Vagina (tissue), 2 donors: ENCODE results near the gene MRPS34.

ENCODE experiments used
- POLR2A ChIP-seq, 2 donors: fragments of 450-650 bp; IDR thresholded peaks; one replicate each; pipeline ENCODE4 v1.6.1; 2017; ENCODE audit warnings: antibody characterized with exemption in 2 of 2, mild to moderate bottlenecking in 2 of 2, moderate library complexity in 2 of 2
- POLR2AphosphoS5 ChIP-seq, 2 donors: sonication (generic); formaldehyde crosslinking; IDR thresholded peaks; one replicate each; pipeline ENCODE4 v1.9.0; 2017; ENCODE audit warnings: antibody characterized with exemption in 2 of 2, mild to moderate bottlenecking in 2 of 2, low read depth in 1 of 2; ENCODE audit not compliant: insufficient read depth in 1 of 2
- TF ChIP-seq, protein P1 (sequence below), 3 experiments: fragments of 450-650 bp in 2 of 3; fragments of 200-600 bp in 1 of 3; sonication (generic) in 1 of 3; IDR thresholded peaks; one replicate each; pipeline ENCODE4 v1.5.1; 2017 to 2019; ENCODE audit warnings: antibody characterized with exemption in 3 of 3, mild to moderate bottlenecking in 2 of 3, moderate library complexity in 2 of 3

- TF ChIP-seq POLR2AphosphoS5 (IDR thresholded peaks at IDR 0.05; ENCODE audit: insufficient read depth in 1 of 2, low read depth in 1 of 2) (no peak), POLR2A (IDR thresholded peaks at IDR 0.05) (no peak)
- TF ChIP-seq, protein P1, sequence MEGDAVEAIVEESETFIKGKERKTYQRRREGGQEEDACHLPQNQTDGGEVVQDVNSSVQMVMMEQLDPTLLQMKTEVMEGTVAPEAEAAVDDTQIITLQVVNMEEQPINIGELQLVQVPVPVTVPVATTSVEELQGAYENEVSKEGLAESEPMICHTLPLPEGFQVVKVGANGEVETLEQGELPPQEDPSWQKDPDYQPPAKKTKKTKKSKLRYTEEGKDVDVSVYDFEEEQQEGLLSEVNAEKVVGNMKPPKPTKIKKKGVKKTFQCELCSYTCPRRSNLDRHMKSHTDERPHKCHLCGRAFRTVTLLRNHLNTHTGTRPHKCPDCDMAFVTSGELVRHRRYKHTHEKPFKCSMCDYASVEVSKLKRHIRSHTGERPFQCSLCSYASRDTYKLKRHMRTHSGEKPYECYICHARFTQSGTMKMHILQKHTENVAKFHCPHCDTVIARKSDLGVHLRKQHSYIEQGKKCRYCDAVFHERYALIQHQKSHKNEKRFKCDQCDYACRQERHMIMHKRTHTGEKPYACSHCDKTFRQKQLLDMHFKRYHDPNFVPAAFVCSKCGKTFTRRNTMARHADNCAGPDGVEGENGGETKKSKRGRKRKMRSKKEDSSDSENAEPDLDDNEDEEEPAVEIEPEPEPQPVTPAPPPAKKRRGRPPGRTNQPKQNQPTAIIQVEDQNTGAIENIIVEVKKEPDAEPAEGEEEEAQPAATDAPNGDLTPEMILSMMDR (IDR thresholded peaks at IDR 0.05) = no peak
Observed at GRCh38 chr16:1787056-1787321, 14.1 kb upstream of the MRPS34 start.
